Cardiac fibroblast (primary cell): Measurements from ENCODE around the gene UGT1A7.

Experiments
- DNase-seq, 2 donors: peaks; one replicate each; pipeline versions ENCODE4 v3.0.0 to v3.0.0-alpha.2; 2010; ENCODE audit warnings: low read depth in 2 of 2
- H3K4me3 ChIP-seq, 2 donors: replicated peaks in 1 of 2; 1 replicate in 1 of 2; 2 replicates in 1 of 2; pipeline ENCODE4 v1.5.1; 2011; ENCODE audit warnings: low read depth in 2 of 2, low read length in 2 of 2, mild to moderate bottlenecking in 2 of 2, moderate library complexity in 1 of 2
- TF ChIP-seq, protein P1 (sequence below): IDR thresholded peaks from one replicate; pipeline ENCODE4 v1.5.1; 2011; ENCODE audit warnings: low read depth, mild to moderate bottlenecking, low read length, inconsistent platforms

Gene UGT1A7

DNA sequence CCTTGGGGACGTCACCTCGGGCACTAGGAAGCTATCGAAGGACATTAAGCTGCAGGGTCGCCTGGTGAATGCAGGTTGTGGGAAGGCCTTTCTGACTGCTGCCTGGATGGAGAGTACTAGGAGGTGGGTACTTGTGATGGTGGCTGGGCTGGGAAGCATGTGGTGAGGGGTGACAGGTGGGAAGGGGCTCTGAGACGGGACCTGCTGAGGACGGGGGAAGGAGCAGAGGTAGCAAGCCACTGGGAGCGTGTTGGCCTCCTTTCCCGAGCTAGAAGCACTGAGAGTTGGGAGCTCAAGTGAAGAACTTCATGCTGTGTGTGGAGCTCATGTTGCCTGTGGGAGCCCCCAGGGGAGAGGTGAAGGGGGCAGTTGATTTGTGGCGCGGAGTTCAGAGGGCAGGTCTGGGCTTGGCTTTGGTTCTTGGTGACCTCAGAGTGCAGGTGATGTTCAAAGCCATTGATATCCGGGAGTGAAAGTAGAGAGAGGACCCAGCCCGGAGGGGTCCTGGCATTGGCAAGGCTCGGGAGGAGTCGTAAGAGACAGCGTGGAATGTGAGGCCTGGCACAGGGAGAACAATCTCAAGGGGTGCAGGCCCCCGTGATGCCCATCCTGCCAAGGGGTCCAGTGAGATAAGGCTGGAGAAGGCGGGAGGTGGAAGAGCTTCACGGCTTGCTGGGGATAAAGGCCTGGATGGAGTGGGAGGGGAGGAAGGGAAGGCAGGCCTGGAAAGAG lies 109.6 kb downstream of the UGT1A7 start:
- H3K4me3 ChIP-seq = no peak overlapping the region
- no peak for DNase-seq
- TF ChIP-seq, protein P1, sequence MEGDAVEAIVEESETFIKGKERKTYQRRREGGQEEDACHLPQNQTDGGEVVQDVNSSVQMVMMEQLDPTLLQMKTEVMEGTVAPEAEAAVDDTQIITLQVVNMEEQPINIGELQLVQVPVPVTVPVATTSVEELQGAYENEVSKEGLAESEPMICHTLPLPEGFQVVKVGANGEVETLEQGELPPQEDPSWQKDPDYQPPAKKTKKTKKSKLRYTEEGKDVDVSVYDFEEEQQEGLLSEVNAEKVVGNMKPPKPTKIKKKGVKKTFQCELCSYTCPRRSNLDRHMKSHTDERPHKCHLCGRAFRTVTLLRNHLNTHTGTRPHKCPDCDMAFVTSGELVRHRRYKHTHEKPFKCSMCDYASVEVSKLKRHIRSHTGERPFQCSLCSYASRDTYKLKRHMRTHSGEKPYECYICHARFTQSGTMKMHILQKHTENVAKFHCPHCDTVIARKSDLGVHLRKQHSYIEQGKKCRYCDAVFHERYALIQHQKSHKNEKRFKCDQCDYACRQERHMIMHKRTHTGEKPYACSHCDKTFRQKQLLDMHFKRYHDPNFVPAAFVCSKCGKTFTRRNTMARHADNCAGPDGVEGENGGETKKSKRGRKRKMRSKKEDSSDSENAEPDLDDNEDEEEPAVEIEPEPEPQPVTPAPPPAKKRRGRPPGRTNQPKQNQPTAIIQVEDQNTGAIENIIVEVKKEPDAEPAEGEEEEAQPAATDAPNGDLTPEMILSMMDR = no peak

DNA sequence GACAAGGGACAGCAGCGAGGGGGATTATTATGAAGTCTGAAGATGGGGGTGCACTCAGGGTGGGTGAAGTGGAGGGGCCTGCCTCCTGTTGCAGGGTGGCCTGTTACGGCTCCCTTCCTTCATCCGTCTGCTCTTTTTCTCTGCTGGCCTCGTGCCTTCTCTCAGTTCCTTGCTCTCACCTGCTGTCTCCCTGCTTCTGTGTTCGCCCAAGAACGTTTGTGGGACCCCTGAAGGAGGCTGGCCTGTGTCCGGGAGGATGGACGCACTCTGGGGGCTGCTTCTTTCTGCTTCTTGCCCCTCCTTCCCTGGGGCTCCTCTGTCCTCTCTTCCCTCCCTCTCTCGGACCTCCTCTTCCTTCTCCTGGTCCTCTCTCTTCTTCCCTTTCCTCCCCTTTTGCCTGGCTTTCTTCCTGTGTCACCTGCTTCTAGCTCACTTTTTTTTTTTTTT lies 110.2 kb downstream of the UGT1A7 start:
- DNase-seq = no peak
- H3K4me3 ChIP-seq = no peak overlapping the region
- TF ChIP-seq, protein P1 = no peak

DNA sequence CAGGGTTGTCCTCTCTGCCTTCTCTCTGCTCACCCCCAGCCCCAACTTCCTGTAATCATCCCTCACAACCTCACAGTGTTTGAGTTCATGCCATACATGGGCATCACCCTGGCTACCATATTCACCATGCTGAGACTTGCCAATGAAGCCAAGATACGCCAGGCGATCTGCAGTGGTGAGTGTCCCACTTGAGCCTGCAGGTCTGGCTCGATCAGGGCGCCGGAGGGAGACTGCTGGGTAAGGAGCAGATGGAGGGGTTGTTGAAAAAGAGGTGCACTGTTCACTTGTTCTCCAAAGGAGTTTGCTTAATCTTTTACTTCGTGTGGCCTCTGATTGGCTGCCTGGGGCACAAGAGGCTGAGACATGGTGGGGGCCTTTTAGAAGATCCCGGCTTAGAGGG lies 111.0 kb downstream of the UGT1A7 start:
- H3K4me3 ChIP-seq = no peak overlapping the region
- DNase-seq = no peak
- TF ChIP-seq, protein P1 = no peak

GRCh38 chr2:233793465-233794127 lies 111.9 kb downstream of the UGT1A7 start:
- DNase-seq = no peak
- TF ChIP-seq, protein P1 = no peak
- H3K4me3 ChIP-seq = no peak overlapping the region

- TF ChIP-seq, protein P1 = no peak
- no peak overlapping the region for H3K4me3 ChIP-seq
- no peak for DNase-seq
These were observed 112.5 kb downstream of the UGT1A7 start for GRCh38 chr2:233794128-233794658.

GRCh38 chr2:233795735-233796171 lies 114.1 kb downstream of the UGT1A7 start:
- H3K4me3 ChIP-seq = no peak overlapping the region
- no peak for DNase-seq
- TF ChIP-seq, protein P1 = no peak
